Measurements from ENCODE around the gene DNAJC18.
A peak's percentile ranks its signal among the peaks of the same experiment; 100 is the strongest.
"Not testable (repeated sequence)": the region's sequence is repeated elsewhere in the genome, so short reads cannot be mapped to it uniquely, and the experiment has no call there.

The DNAJC18 gene

DNA sequence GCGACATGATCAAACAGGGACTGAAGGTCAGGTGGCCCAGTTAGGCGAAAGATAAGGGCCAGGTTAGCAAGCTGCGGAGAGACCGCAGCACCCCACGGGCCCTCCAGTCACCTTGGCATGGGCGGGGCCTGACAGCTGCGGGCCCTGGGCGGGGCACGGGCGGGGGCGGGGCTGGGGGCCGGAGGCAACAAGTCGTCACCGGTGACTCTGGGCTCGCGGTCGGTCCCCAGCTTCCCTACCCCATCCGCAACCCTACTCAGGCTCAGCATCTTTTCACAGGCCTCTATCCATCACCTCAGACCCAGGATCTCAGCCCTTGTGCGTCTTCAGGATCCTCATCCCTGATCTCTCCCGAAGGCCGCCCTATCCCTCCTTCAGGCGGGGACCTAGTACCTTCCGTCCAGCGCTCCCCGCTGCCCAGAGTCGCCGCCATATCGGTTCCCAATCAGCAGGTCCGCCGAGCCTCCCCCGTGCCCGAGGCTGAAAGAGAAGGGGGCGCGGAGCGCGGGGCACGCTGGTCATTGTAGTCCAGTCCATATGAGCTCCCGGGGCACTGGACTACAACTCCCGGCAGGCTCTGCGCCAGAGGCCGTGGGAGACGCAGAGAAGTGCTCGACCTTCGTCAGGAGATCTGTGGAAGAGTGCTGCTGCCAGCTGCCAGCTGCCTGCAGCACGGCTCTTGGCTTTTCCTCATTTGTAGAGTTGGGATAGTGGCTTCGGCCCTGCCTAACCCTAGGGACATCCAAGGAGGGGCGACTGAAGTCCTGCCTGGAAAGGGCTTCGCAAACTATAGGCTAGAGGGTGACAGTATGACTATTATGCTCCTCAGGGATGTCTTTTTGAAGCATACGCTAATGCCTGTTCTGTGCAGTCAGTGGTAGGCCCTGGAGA lies at the start of gene DNAJC18:
Gene DNAJC18, minus strand, starts transcription at position 513 of the 891 bp plus-strand sequence. Its CDS starts 80 bp downstream, at position 433.
- DNase-seq (ENCODE audit: low read depth, low spot score), result no peak

DNA sequence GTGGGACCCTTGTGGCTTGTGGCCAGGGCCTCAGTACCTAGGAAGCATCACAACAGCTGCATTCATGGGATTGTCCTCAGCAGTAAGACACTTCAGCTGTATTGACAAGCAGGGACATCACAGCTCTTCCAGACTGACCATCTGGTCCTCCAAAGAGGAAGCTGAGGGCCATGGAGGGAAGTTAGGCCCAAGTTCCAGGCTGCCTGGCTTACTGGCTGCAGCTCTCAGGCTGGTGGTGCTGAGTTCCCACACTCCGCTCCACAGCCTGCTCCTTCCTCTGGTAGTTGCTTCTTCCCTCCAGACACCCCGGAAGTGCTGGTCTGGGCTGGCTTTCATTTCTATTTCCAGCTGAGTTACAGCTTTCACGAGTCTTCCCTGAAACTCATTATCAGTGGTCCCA lies 48.9 kb upstream of the DNAJC18 start:
- no peak overlapping the region for H3K27ac ChIP-seq
- no peak for DNase-seq (ENCODE audit: low read depth, low spot score)

More for the DNA sequence above, at the start of gene DNAJC18:
- peak within 1 kb of the TSS; percentile 72 for H3K27ac ChIP-seq

DNA sequence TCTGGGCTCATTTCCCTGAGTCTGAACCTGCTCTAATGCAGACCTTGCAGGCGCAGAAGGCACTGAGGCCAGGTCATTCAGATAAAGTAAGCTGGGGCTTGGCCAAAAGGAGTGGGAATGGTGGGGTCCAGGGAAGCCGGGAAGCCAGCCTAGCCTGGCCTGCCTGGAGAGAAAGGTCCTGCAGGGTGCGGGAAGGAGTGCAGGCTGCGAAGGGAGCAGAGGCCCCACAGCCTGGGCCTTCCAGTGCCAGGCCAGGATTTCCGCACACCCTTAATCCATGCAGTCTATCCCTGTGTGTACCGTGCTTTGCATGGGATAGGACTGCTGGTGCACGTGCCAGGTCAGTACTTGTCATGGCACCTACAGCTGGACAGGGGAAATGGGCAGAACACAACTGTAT lies 46.9 kb upstream of the DNAJC18 start:
- DNase-seq (ENCODE audit: low read depth, low spot score), result no peak
- H3K27ac ChIP-seq, result no peak overlapping the region

DNA sequence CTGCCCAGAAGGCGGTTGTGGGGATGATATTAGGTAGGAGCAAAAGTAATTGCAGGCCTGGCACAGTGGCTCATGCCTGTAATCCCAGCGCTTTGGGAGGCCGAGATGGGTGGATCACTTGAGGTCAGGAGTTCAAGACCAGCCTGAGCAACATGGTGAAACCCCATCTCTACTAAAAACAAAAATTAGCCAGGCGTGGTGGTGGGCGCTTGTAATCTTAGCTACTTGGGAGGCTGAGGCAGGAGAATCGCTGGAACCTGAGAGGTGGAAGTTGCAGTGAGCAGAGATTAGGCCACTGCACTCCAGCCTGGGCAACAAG lies 43.5 kb upstream of the DNAJC18 start:
- DNase-seq (ENCODE audit: low read depth, low spot score), result not testable (repeated sequence)
- peak overlapping the region; percentile 94 for H3K27ac ChIP-seq

DNA sequence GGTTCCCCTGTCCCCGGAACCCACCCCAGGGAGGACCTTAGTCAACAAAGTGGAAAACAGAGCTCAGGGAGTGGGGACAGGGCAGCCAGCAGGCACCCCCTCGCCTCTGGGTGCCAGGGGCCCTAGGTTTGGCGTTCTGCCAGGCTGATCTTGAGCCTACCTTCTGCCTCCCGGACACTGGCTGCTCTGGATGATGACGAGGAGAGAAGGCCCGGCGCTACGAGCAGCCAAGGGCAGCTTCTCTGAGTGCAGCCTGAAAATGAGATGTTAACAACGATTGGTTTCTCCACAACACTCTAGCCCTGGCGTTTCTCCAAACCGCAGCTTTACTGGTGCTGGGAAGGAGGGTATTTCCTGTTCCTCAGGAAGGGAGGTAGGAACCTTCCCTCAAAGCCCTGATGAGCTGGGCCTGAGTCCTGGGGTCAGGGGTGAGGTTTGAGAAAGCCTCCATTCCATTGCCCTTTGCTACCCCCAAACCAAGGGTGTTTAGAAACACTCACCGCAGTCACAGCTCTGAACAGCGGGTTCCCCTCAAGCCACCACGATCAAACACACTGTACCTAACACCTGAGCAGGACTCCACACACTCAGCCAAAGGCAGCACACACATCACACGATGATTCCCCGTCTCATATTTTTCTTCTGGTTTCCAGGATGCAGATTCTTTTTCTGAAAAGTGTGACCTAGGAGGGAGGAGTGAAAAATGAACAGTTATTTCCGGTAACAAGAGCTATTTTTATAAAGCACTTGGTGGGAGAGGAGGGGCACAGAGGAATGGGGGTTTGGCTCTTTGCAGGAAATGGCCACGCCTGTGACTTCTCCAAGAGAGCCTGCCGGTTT lies 42.9 kb upstream of the DNAJC18 start, which contains the start of gene STING1:
Gene STING1, minus strand, starts transcription at position 709 of the 840 bp plus-strand sequence. CDS start 1,054 bp downstream, outside the sequence.
- peak; percentile 86 for DNase-seq (ENCODE audit: low read depth, low spot score)
- peak within 1 kb of the TSS; percentile 94 for H3K27ac ChIP-seq

DNA sequence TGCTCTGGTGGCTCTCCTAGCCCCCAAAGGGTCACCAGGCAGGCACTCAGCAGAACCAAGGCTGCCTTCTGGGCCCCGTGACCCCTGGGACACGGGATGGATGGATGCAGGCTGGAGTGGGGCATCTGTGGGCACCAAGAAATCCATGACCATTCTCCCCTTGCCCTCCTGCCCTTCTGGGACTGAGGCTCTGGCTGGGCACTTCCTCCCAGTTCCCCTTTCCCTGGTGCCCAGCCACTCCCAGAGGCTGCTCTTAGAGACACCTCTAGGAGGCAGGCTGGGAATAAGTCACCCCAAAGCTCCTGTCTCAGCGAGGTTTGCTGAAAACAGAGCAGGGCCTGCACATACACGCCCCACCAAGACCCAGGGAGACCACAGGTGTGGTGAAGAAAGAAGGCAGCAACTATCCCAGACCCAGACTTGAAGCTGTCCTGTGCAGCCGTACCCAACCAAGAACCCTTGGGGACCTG lies 42.3 kb upstream of the DNAJC18 start:
- peak overlapping the region; percentile 94 for H3K27ac ChIP-seq
- no peak for DNase-seq (ENCODE audit: low read depth, low spot score)

DNA sequence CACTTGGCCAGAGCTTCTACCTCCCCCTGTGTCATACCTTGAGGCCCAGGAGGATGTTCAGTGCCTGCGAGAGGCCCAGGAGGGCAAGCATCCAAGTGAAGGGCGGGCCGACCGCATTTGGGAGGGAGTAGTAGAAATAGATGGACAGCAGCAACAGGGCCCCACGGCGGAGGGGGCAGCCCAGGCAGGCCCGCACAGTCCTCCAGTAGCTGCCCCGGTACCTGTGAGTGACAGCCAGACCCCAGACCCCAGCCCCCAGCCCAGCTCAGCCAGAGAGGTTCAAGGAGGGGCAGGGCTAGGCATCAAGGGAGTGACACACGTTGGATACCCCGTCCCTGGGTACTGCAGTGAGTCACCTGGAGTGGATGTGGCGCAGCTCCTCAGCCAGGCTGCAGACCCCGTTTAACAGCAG lies 41.8 kb upstream of the DNAJC18 start:
- H3K27ac ChIP-seq, result peak overlapping the region; percentile 94
- no peak for DNase-seq (ENCODE audit: low read depth, low spot score)

DNA sequence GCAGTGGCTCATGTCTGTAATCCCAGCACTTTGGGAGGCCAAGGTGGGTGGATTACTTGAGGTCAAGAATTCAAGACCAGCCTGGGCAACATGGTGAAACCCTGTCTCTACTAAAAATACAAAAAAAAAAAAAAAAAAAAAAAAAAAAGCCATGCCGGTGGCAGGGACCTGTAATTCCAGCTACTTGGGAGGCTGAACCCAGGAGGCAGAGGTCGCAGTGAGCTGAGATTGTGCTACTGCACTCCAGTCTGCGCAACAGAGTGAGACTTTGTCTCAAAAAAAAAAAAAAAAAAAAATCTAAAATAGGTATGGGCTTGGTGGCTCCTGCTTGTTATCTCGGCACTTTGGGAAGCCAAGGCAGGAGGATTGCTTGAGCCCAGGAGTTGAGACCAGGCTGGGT lies 40.4 kb upstream of the DNAJC18 start:
- not testable (repeated sequence) for H3K27ac ChIP-seq; DNase-seq (ENCODE audit: low read depth, low spot score)

DNA sequence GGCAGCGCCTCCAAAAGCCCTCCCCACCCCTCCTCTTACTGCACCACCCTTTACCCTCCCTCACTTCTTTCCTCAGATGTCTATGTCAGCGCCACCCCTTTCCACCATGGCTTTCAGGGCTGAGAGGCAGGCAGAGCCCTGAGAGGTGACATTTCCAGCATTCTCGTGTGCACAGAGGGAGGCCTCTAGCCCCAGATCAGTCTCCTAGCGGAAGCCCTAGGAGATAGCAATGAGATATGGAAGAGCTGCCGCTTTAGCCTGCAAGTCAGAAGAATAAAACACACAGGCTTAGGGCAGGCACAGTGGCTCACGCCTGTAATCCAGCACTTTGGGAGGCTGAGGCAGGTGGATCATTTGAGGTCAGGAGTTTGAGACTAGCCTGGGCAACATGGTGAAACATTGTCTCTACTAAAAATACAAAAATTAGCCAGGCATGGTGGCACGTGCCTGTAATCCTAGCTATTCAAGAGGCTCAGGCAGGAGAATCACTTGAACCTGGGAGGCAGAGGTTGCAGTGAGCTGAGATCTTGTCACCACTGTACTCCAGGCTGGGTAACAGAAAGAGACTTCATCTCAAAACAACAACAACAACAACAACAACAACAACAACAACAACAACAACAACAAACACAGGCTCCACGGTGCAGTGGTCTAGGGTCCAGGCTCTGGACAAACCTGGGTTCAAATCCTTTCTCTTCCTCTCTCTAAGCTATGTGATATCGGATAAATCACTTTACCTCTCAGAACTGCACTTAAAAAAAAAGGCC lies 39.5 kb upstream of the DNAJC18 start:
- not testable (repeated sequence) for H3K27ac ChIP-seq; DNase-seq (ENCODE audit: low read depth, low spot score)

DNA sequence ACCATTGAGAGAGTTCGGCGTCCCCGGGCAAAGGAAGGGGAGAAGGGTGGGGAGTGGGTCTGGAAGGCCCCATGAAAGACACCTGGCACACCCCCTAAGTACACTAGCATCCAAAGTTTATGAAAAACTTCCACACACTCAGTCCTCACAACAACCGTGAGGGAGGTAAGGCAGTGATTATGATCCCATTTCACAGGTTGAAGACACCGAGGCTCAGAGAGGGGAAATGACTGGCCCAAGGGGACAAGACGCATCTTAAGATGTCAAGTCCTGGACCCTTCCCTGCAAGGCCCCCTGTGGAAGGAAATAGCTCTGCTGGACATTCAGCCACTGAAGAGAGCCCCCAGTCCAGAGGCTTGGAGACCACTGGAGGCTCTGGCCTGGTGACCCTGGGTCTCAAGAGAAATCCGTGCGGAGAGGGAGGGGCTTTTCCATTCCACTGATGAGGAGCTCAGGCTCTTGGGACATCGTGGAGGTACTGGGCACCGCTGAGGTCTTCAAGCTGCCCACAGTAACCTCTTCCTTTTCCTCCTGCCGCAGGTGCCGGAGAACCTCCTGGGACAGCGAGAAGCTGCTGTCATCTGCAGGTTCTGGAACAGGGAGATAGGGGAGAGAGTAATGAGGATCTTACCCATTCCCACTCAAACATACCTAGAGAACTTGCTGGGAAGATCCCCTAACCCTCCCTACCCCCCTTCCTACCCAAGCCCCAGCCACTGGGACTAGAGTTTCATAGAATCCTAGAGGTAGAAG lies 36.7 kb upstream of the DNAJC18 start:
- H3K27ac ChIP-seq, result no peak overlapping the region

DNA sequence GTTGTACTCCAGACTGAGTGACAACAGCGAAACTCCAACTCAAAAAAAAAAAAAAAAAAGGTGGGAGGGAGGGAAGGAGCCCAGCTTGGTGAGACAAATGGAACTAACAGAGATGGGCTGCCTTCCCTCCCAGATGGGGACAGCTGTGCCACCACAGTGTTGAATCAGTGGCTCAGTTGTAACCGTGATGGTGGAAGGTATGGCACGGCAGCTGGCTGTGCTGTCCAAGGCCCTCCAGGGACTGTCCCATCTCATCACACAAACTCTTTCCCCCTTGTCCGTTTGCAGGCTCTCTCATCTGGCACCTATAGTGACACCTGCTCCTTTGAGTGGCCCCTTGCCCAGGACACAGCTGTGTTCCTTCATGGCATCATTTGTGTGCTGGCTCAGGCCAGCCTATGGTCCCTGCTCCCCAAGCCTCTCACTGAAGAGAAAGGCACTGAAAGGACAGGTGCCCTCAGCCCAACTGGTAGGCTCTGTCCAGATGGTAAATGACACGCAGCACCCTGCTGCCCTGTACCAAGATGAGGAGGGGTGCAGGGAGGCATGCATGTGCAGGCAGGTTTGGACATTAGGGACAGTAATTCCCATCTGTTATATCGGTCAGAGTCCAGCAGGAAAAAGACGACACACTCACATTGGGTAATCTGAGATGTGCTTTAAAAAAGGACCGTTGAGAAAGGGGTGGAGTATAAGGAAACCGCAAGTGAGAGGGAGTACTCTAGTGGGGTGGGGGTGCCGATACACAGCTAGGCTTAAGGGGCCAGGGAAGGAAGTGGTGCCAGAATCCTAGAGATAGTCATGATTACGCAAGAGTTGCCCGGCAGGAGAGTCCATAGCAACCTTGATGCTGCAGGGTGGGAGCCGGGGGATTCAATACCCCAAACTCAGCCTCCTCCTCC lies 35.8 kb upstream of the DNAJC18 start:
- H3K27ac ChIP-seq, result no peak overlapping the region
- no peak for DNase-seq (ENCODE audit: low read depth, low spot score)

More for the DNA sequence above, 36.7 kb upstream of the DNAJC18 start:
- DNase-seq (ENCODE audit: low read depth, low spot score), result no peak

DNA sequence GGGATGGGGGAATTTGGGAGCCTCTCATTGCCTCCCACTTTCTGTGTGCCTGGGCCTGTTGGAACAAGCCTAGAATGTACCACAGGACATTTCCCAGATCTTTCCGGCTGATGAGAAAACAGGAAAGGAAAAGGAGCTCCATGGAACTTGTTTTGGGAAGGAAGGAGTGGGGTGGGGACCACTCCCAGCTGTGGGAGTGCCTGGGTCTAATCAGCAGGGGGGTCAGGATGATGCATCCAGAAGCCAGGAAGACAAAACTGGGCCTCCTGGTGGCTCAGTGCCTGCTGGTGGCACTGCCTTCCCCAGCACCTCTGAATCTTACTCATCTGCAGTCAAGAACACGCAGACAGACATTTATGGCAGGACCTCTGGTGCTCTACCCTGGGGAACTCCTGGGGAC lies 34.2 kb upstream of the DNAJC18 start:
- DNase-seq (ENCODE audit: low read depth, low spot score), result no peak
- peak overlapping the region; percentile 60 for H3K27ac ChIP-seq

DNA sequence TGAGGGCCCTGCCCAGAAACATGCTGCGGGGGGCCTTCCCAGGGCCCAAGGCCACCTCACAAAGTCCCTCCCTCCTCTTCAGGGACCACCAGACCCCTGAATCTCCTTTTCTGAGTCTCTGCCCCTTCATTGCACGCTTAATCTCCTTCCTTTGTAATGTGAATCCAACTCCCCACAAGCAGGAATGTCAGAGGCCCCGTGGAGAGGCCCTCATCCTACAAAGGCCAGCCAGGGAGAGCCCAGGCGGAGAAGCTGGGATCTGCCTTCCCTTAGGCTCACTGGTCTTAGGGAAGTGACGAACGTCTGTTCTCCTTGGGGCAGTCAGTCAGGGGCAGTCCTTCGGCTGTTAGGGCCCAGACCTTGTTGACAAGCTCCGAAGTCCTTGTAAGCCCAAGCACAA lies 33.8 kb upstream of the DNAJC18 start:
- peak overlapping the region; percentile 60 for H3K27ac ChIP-seq
- DNase-seq (ENCODE audit: low read depth, low spot score), result no peak

DNA sequence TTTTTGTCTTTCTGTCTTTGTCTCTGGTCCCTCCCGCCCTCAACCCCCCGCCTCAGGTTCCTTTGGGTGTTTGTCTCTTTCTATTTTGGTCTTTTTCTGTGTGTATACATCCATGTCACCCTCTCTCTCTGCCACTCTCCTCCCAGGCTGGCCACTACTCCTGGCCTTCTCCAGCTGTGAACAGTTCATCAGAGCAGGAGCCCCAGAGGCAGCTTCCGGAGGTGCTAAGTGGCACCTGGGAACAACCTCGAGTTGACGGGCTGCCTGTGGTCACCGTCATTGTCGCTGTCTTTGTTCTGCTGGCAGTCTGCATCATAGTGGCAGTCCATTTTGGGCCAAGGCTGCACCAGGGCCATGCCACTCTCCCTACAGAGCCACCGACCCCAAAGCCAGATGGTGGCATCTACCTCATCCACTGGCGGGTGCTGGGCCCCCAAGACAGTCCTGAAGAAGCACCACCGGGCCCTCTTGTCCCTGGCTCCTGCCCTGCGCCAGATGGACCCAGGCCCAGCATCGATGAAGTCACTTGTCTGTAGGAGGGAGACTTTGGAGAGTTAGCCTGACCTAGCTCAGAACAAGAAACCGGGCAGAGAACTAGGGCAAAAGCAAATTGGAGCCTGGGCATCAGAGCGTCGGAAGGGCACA lies 33.2 kb upstream of the DNAJC18 start:
- DNase-seq (ENCODE audit: low read depth, low spot score), result no peak
- H3K27ac ChIP-seq, result peak overlapping the region; percentile 60

DNA sequence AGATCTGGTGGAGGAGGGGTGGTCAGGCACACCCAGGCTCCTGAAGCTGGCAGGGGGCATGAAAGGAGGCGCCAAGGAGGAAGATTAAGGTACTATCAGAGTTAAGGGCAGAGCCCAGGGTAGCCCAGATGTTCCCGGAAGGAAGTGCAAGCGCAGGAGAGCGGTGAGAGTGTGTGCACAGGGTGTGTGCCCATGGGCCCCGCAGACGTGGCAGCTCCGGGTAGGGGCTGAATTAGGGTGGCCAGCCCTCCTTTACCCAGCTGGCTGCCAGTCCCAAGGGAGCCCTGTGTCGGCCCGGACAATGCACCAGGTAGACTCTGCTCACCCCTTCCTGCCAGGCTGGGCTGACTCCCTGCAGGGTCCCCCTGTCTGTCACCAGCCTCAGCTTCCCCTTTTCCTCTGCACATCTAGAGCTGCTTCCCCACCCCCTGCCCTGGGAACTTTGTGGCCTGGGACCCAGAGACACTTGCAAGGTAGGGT lies 31.5 kb upstream of the DNAJC18 start, which contains the start of gene SMIM33:
Gene SMIM33, plus strand, starts transcription at position 184 of the 480 bp plus-strand sequence. Its CDS starts 118 bp downstream, at position 302.
- no peak for DNase-seq (ENCODE audit: low read depth, low spot score)
- no peak within 1 kb of the TSS for H3K27ac ChIP-seq

DNA sequence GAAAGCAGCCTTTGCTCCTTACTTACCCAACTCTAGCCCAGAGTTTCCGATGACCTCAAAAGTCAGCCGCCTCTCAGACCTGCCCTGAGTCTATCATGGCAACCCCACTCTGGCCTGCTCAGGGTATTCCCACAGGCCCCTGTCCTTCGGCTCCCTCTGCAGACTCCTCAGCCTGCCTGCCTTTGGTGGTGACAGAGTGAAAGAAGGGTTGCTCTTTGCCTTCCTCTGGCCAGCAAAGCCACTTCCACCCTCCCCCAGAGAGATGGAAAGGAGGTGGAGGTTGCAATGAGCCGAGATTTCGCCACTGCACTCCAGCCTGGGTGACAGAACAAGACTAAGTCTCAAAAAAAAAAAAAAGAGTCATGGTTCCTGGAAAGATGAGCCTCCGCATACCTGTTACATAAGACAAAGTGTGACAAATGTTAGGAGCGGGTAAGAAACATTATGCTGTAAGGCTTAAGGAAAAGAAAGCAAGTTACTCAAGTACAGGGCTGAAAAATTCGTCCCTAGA lies 29.2 kb upstream of the DNAJC18 start:
- no peak overlapping the region for H3K27ac ChIP-seq
- no peak for DNase-seq (ENCODE audit: low read depth, low spot score)

DNA sequence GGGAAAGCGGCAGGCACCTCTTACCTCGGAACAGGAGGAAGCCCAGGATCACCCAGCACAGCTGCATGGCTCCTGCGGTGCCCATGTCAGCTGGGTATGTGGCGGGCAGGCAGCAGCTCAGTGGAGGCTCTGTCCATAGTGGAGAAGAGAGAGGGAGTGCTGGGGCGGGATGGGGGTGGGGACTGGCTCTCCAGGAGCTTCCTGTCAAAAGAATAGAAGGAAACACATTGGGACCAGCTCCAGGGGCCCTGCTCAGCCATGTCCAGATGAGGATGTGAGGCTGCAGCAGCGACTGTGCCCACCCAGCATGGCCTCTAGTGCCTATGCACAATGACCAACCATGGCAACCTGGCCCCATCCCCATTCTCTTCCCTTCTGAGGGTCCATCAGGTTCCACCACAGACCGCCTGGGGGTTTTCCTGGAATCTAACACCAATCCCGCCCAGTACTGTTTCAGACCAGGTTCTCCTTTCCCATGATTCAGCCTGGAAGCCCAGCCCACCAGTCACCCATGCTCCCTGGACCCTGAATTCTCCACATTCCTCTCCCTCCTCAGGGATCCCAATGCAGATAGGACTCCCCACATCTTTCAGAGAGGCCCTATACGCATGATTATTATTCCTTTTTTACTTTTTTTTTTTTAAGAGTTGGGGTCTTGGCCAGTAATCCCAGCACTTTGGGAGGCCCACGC lies 23.4 kb upstream of the DNAJC18 start, which contains the start of gene ECSCR:
Gene ECSCR, minus strand, starts transcription at position 158 of the 691 bp plus-strand sequence. Its CDS starts 73 bp downstream, at position 85.
- DNase-seq (ENCODE audit: low read depth, low spot score), result no peak
- H3K27ac ChIP-seq, result no peak within 1 kb of the TSS

Measured in epithelial cell of prostate (primary cell).